GM21576 (cell line): ENCODE results near the gene PTTG1IP2.
A peak's percentile ranks its signal among the peaks of the same experiment; 100 is the strongest.
"Not testable (repeated sequence)": the region's sequence is repeated elsewhere in the genome, so short reads cannot be mapped to it uniquely, and the experiment has no call there.

Source experiments
- ATAC-seq: cut with Tn5 transposase; IDR thresholded peaks from one replicate; pipeline ENCODE4 v1.9.1; 2021; ENCODE audit warnings: mild to moderate bottlenecking, moderate library complexity; ENCODE audit not compliant: unreplicated experiment

Gene PTTG1IP2

GRCh38 chr7:90469554-90469953 is at the start of gene PTTG1IP2:
PTTG1IP2 (plus strand) TSS chr7:90469639; CDS start chr7:90469787, 148 bp downstream.
- ATAC-seq, result no peak

- ATAC-seq, result no peak
Measured at GRCh38 chr7:90421651-90422050, 47.8 kb upstream of the PTTG1IP2 start.

DNA sequence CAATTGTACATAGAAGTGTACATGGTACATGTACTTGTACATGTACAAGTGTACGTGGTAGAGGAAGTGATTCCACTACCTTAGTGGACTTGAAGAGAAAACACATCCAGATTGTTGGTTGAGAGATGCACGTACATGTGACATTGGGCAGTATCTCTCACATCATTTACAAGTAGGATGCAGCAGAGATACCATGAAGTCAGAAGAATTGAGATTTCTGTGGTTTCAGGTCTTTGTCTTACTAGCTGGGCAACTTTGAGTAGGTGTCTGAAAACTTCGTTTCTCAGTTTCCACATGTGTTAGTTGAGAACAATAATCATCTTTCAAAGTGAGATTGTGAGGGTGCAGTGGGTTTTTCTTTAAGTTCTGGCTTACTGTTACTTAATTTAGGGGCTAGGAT is 44.7 kb upstream of the PTTG1IP2 start:
- ATAC-seq, result peak; percentile 98

DNA sequence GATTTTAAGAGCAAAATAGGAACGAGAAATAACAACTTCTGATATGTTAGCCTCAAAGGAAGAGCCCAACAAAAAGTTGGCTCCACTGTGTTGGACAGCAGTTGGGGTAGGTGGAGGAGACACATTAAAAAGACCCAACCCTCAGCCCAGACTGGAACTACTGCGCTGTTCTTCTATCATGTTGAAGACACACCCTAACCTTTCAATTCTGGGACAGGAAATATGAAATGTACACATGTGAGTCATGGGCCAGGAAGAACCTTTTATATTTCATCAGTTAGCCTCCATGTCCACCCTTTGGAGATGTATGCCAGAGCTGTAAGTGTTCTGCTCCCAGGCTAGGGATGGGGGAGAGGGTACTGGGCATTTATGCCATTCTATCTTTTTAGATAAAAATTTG is 44.1 kb upstream of the PTTG1IP2 start:
- ATAC-seq, result no peak

DNA sequence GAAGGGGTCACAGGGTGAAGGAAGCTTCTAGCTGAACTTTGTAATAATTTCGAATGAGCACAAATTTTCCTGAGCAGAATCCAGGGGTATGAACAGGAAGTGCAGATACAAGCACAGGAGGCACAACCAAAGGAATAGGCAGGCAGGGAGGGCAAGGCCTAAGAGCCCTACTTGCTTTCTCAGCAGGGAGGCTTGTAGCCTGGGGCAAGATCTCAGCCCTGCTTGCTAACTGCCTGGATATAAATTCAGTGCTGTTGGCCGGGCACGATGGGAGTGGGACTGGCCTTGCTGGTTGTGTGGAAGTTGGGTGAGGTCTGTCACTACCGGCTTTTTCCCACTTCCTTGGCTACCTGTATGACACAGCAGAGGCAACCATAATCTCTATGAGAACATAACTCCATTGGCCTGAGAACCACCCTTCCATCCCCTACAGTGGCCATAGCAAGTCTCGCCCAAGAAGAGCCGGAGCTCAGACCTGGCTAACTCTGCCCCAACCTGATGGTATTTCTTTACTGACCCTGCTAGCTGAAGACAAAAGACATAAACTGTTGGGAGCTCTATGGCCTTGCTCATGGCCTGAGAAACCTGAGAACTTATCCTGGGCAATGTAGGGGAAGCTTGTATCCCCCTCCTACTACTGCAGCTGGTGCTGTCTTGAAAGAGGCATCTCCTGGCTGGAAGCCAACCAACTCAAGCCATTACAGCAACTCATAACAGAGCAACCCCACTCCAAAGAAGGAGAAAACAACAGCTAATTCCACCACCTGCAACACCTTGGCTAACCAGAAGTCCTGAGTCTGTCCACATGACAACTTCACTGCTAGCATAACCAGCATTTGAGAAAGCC is 38.6 kb upstream of the PTTG1IP2 start:
- no peak for ATAC-seq

DNA sequence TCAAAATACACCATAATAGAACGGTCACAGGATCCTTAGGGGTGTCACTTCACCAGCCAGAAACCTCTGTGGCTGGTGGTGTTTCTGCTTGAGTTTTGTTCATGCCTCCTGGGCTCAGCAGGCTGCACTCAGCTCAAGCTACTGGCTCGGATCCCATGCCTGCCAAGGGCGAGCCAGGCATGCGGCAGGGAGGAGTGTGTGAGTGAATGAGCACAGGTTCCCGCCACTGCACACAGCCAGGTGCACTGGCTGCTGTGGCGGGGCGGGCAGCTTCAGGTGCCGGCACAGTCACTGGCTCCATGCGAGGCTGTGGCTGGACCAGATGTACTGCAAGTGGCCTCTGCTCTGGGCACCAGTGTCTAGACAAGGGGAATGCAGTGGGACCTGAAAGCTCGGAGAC is 36.7 kb upstream of the PTTG1IP2 start:
- no peak for ATAC-seq

GRCh38 chr7:90433221-90433620 is 36.2 kb upstream of the PTTG1IP2 start:
- no peak for ATAC-seq

- ATAC-seq, result no peak
Measured at GRCh38 chr7:90445633-90446032, 23.8 kb upstream of the PTTG1IP2 start.

DNA sequence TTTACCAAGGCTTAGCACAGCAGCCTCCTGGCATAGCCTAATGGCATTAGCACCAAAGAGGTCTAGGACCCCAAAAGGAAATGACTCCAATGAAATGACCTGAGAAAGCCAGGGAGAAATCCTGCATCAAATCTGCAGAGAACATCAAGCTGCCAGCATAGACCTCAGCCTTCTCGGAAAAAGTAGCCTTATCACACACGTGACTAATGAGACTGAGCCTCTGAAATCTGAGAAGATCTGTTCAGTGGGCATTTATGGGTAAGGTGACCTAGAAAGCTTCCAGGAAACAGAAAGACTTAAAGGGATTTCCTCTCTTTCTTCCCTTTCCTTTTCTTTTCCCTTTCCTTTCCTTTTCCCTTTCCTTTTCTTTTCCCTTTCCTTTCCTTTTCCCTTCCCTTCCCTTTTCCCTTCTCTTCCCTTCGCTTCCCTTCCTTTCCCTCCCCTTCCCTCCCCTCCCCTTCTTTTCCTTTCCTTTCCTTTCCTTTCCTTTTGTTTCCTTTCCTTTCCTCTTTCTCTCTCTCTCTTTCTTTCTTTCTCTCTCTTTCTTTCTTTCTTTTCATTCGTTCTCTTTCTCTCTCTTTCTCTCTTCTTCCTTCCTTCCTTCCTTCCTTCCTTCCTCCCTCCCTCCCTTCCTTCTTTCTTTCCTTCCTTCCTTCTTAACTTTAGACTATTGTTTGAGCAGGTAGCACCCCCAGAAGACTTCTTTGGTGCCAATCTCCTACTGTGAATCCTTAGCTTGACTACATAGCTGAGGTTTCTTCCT is 23.1 kb upstream of the PTTG1IP2 start:
- ATAC-seq, result no peak

GRCh38 chr7:90453259-90453891 is 16.1 kb upstream of the PTTG1IP2 start:
- no peak for ATAC-seq

- no peak for ATAC-seq
Measured at GRCh38 chr7:90453931-90454330, 15.5 kb upstream of the PTTG1IP2 start.

DNA sequence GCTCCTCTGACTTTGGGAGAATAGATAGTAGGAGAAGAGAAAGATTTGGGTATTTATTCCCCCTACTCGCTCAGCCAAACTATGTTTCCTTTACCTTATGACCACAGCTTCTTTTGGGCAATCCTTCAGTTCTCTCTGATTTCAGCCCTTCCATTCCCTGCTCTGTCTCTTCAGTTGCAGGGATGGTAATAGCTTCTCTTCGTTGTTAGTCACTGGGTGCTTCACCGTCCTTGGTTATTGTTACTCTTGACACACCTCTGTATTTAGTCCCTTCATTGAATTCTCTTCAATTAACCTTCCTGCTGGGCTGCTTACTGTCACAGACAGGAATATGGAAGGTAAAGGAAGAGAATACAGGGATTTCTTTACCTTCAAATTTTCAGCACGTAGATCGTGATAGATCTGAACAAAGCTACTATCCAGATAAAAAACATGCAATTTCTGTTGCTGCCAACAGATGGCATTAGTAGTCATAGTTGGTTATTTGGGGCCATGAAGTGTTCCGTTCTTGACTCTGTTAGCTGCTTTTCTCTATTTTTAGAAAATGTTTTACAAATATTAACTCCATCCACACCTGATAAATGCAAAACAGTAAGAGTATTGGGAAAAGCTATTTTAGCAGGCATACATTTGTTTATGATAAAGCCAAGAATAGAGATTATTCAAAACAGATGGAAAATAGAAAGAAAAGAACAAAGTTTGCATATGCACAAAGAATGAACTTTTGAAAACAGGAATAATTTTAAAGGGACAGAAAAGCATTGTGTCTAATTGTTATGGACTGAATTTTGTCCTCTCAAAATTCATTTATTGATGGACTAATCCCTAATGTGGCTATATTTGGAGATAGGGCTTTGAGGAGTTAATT is 14.0 kb upstream of the PTTG1IP2 start:
- ATAC-seq, result peak; percentile 85

DNA sequence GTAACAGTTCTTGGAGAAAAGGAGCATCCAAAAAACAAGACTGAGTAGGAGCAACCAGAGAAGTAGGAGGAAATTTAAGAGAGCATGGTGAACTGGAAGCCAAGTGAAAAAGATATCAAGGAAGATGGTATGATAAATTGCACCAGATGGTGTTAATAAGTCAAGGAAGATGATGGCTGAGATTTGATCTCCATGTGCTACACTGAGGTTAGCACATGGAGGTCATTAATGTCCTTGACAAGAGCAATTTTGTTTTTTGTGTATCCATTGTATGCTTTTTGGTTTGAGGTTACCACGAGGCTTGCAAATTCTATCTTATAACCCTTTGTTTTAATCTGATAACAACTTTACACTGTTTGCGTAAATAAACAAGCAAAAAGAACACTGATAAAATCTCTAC is 11.3 kb upstream of the PTTG1IP2 start:
- no peak for ATAC-seq

GRCh38 chr7:90459888-90460287 is 9.6 kb upstream of the PTTG1IP2 start:
- ATAC-seq, result no peak

GRCh38 chr7:90461219-90461618 is 8.2 kb upstream of the PTTG1IP2 start:
- no peak for ATAC-seq

DNA sequence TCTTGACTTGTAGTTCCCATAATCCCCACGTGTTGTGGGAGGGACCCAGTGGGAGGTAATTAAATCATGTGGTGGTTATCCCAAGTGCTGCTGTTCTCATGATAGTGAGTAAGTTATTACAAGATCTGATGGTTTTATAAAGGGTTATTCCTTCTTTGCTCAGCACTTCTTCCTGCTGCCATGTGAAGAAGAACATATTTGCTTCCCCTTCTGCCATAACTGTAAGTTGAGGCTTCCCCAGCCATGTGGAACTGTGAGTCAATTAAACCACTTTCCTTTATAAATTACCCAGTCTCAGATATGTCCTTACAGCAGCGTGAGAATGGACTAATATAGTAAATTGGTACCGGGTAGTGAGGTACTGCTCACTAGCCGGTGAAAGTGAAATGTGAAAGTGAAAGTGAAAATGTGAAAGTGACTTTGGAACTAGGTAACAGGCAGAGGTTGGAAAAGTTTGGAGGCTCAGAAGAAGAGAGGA is 6.2 kb upstream of the PTTG1IP2 start:
- not testable (repeated sequence) for ATAC-seq

GRCh38 chr7:90465816-90466215 is 3.6 kb upstream of the PTTG1IP2 start:
- ATAC-seq, result no peak

- no peak for ATAC-seq
Measured at GRCh38 chr7:90472805-90473540, 3.5 kb downstream of the PTTG1IP2 start.

- no peak for ATAC-seq
Measured at GRCh38 chr7:90473814-90474213, 4.4 kb downstream of the PTTG1IP2 start.
